ENCODE data around the gene TTC21A. TPM values are rescaled to one million over a fixed set of nuclear protein-coding genes. Genes with fewer than 3 reads are reported as not detected.

TTC21A gene
- total RNA-seq, 1 experiment from 2014 or later: 5.6 TPM

GRCh38 chr3:39168156-39168780 lies 60.8 kb downstream of the TTC21A start:
- Histone ChIP-seq H3K27me3 (ENCODE audit: insufficient read depth, low read length) (no peaks in the 10 kb centered on the region), H3K79me2 (ENCODE audit: insufficient read depth, low read length) (no peaks in the 10 kb centered on the region), H3K9ac (ENCODE audit: low read length) (no peak overlapping the region), H3K4me2 (ENCODE audit: low read length) (no peak overlapping the region), H3K4me3 (replicated peaks in 1 of 2; ENCODE audit: low read depth in 1 of 2, low read length in 2 of 2) (no peak overlapping the region), H2AFZ (ENCODE audit: low read depth, low read length, poor library complexity, severe bottlenecking) (no peak overlapping the region), H3K4me1 (ENCODE audit: control insufficient read depth in 1 of 2, insufficient read depth in 2 of 2, low read length in 2 of 2) (peaks cover 4 to 15% of the 10 kb centered on the region in 2 experiments; a peak in 3 of 4 replicates), H3K9me3 (ENCODE audit: control insufficient read depth in 1 of 2, insufficient read depth in 1 of 2, low read depth in 1 of 2, low read length in 2 of 2) (no peaks in the 10 kb centered on the region), H3K36me3 (ENCODE audit: control insufficient read depth in 1 of 2, insufficient read depth in 2 of 2, low read length in 2 of 2) (no peaks in the 10 kb centered on the region), H4K20me1 (ENCODE audit: insufficient read depth) (no peaks in the 10 kb centered on the region), H3K27ac (ENCODE audit: low read depth, low read length) (no peak overlapping the region), H3K9me2 (ENCODE audit: insufficient read depth) (no peaks in the 10 kb centered on the region)
- CTCF ChIA-PET: no interaction called here
- ATAC-seq (no peak), DNase-seq (ENCODE audit: low read depth, low spot score) (no peak)
- RAD21 ChIA-PET (ENCODE audit: low non-redundant PET in 1 of 2, low total read pairs in 2 of 2, uncharacterized antibody in 2 of 2, unreplicated experiment in 2 of 2): no interaction called here
- no TSS peak for BruUV-seq (replicated peaks)
- intact Hi-C loops (cut with micrococcal nuclease): no loop called here
- TF ChIP-seq CEBPB (IDR thresholded peaks at IDR 0.05; ENCODE audit: low read depth) (no peak), EGR1 (IDR thresholded peaks at IDR 0.05; ENCODE audit: low read depth) (no peak), SRF (IDR thresholded peaks at IDR 0.05; ENCODE audit: low read depth) (no peak), ATF3 (IDR thresholded peaks at IDR 0.05) (no peak), ZNF274 (IDR thresholded peaks at IDR 0.05; ENCODE audit: low read depth, low read length) (no peak), YY1 (IDR thresholded peaks at IDR 0.05; ENCODE audit: extremely low read depth, insufficient replicate concordance, low read depth, low read length) (no peak), POLR2AphosphoS5 (IDR thresholded peaks at IDR 0.05; ENCODE audit: low read depth, low read length) (no peak), CTCF (IDR thresholded peaks at IDR 0.05 in 2 of 3, conservative IDR thresholded peaks at IDR 0.05 in 1 of 3; ENCODE audit: borderline replicate concordance in 1 of 3, insufficient read depth in 1 of 3, low read depth in 2 of 3, low read length in 2 of 3) (no peak), SIN3A (IDR thresholded peaks at IDR 0.05; ENCODE audit: low read depth) (no peak), EZH2phosphoT487 (IDR thresholded peaks at IDR 0.05; ENCODE audit: borderline replicate concordance) (no peak), ZBTB33 (IDR thresholded peaks at IDR 0.05; ENCODE audit: extremely low read depth, insufficient replicate concordance, low read length) (no peak), ZFX (IDR thresholded peaks at IDR 0.05) (no peak), REST (IDR thresholded peaks at IDR 0.05; ENCODE audit: low read depth) (no peak)
- POLR2A ChIA-PET: no interaction called here

Data from HCT116 (cell line).